ENCODE measurements around the gene TTF2. TPM values are rescaled to one million over a fixed set of nuclear protein-coding genes. Genes with fewer than 3 reads are reported as not detected.
"Not testable (repeated sequence)": the region's sequence is repeated elsewhere in the genome, so short reads cannot be mapped to it uniquely, and the experiment has no call there.

Gene TTF2
- total RNA-seq, 1 donor from 2014 or later = 25.1 TPM

GRCh38 chr1:117150316-117150715 lies 90.2 kb downstream of the TTF2 start:
- DNase-seq (ENCODE audit: low spot score) = no peak

- not testable (repeated sequence) for DNase-seq (ENCODE audit: low spot score)
These were observed 91.2 kb downstream of the TTF2 start for GRCh38 chr1:117151305-117151704.

Other genes with a start within 250 kb of the TTF2 start
- 103 TPM for gene PTGFRN, start 150.4 kb upstream of the TTF2 start, total RNA-seq
- gene CD101, start 58.6 kb upstream of the TTF2 start, total RNA-seq = 1.1 TPM
- gene TRIM45, start 61.4 kb downstream of the TTF2 start, total RNA-seq = 8.0 TPM
- 43.7 TPM for gene VTCN1, start 150.6 kb downstream of the TTF2 start, total RNA-seq